Activated T-helper 1 cell treated with anti-CD3 and anti-CD28 coated beads, Interleukin-12 subunit alpha, Interleukin-12 subunit beta, Interleukin-2, Interleukin-4 antibody, amounts not matched to agents 30 ng/mL and 10 ng/mL and 1 ng/mL, durations not matched to agents 14 hours and 24 hours and 36 hours (primary cell): ENCODE data around the gene UGT1A6. TPM values are rescaled to one million over a fixed set of nuclear protein-coding genes. Genes with fewer than 3 reads are reported as not detected.

Source experiments
- DNase-seq: peaks from one replicate; pipeline ENCODE4 v3.0.0; 2021; ENCODE audit warnings: low spot score
- H3K27ac Mint-ChIP-seq: one replicate; pipeline ENCODE4 v1.8.0; 2021; ENCODE audit warnings: mild to moderate bottlenecking, mixed read lengths
- H3K27me3 Mint-ChIP-seq: one replicate; pipeline ENCODE4 v1.8.0; 2022; ENCODE audit warnings: mild to moderate bottlenecking, moderate library complexity, mixed read lengths; ENCODE audit not compliant: insufficient read depth
- H3K36me3 Mint-ChIP-seq: one replicate; pipeline ENCODE4 v1.8.0; 2021; ENCODE audit warnings: low read depth, mixed read lengths
- H3K4me1 Mint-ChIP-seq: one replicate; pipeline ENCODE4 v1.8.0; 2021; ENCODE audit warnings: low read depth, mixed read lengths
- H3K4me3 Mint-ChIP-seq: one replicate; pipeline ENCODE4 v1.8.0; 2021; ENCODE audit warnings: mild to moderate bottlenecking, moderate library complexity, mixed read lengths
- H3K9me3 Mint-ChIP-seq: one replicate; pipeline ENCODE4 v1.8.0; 2021; ENCODE audit warnings: mixed read lengths
- intact Hi-C: fragments of 100-400 bp; cut with micrococcal nuclease; formaldehyde crosslinking; loops from one replicate; pipeline ENCODE4 v1.15.1; 2024
- total RNA-seq: library from RNA; stranded (reverse); gene quantifications from 2 replicates; pipeline ENCODE4 v1.2.3, GENCODE V29; 2022

Gene UGT1A6
- total RNA-seq, 1 donor from 2014 or later = not detected

DNA sequence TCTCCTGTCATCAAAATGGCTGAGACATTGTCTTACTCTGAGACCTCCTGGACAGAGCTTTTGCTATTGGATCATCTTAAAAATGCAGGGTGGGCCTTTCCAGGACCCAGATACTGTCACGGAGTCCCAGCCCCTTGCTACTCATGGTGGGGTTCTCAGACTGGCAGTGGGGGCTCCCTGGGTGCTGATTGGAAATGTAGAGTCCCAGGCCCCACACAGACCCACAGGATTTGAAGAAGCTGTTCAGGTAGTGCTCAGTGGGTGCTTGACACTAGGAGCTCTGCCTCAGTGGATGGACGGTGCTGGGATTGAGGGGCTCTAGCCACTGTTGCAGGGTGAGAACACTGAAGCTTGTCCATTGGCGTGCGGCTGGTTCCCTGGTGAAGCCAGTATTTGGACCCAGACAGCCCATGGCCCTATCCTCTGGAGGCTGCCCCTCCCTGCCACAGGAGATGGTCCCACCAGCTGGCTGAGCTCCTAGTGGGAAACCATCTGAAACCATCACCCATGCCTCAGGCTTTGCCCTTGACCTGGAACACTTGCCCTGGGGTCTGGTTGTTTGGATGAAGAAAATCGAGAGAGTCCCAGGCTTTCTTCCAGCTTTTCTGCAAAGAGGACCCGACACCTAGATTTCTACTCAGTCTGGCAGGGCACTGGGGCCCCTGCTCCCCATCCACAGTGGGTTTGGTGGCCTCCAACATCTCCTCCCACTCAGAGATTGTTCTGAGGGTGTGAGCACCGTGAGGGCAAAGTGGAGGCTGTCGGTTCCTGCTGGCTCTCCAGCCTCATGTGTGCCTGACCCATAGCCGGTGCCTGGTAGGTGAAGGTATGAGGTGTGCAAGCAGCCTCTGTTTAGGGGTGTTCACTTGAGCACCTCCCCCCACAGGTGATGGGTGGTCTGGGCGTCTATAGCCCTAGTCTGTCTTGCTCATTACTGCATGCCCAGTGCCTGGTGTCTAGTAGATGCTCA, 115.6 kb downstream of the UGT1A6 start:
- intact Hi-C loops = no loop called here
- Mint-ChIP-seq H3K36me3 (no peaks in the 10 kb centered on the region), H3K4me3 (no peak overlapping the region), H3K4me1 (no peaks in the 10 kb centered on the region), H3K27ac (no peak overlapping the region), H3K9me3 (no peaks in the 10 kb centered on the region), H3K27me3 (no peaks in the 10 kb centered on the region)
- DNase-seq = no peak

DNA sequence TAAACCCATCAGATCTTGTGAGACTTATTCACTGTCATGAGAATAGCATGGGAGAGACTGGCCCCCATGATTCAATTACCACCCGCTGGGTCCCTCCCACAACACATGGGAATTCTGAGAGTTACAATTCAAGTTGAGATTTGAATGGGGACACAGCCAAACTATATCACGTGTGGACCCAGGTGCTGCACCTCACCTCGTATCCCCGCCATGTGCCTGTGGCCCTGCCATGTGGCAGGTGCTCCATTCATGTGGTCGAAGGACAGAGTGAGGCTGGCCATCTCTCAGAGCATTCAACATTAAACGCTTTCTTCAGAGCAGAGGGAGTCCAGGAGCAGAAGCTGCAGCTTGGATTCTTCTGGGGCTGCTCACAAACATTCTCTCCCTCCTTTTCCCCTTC, 117.7 kb downstream of the UGT1A6 start:
- no peaks in the 10 kb centered on the region for H3K36me3 Mint-ChIP-seq
- H3K4me1 Mint-ChIP-seq = no peaks in the 10 kb centered on the region
- H3K27ac Mint-ChIP-seq = no peak overlapping the region
- DNase-seq = no peak
- H3K4me3 Mint-ChIP-seq = no peak overlapping the region
- peaks cover 4% of the 10 kb centered on the region for H3K27me3 Mint-ChIP-seq
- no peaks in the 10 kb centered on the region for H3K9me3 Mint-ChIP-seq
- intact Hi-C loops = no loop called here

DNA sequence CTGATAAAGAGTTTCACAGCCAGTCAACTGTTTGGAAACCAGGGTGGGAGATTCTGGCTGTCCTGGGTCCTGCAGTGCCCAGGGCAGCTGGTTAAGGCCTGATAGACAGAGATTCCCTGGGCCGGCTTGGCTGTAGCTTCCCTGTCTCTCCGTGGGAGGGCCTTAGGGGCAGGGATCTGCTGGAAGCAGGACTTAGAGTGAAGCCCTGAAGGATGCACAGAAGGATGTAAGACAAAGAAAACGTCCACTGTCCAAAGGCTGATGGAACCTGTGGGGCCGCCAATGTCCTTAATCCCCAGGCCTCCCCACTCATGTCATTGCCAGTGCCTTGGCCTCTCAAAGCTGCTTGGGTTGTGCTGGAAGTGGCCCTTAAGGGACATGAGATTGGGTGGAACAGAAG, 118.4 kb downstream of the UGT1A6 start:
- Mint-ChIP-seq H3K27me3 (peaks cover 10% of the 10 kb centered on the region), H3K4me1 (no peaks in the 10 kb centered on the region), H3K36me3 (no peaks in the 10 kb centered on the region), H3K27ac (no peak overlapping the region), H3K9me3 (no peaks in the 10 kb centered on the region), H3K4me3 (no peak overlapping the region)
- intact Hi-C loops = no loop called here
- no peak for DNase-seq

GRCh38 chr2:233811732-233812131, 119.0 kb downstream of the UGT1A6 start:
- no peaks in the 10 kb centered on the region for H3K4me1 Mint-ChIP-seq
- no peaks in the 10 kb centered on the region for H3K36me3 Mint-ChIP-seq
- H3K9me3 Mint-ChIP-seq = no peaks in the 10 kb centered on the region
- intact Hi-C loops = no loop called here
- DNase-seq = no peak
- H3K27ac Mint-ChIP-seq = no peak overlapping the region
- H3K4me3 Mint-ChIP-seq = no peak overlapping the region
- H3K27me3 Mint-ChIP-seq = peaks cover 10% of the 10 kb centered on the region

DNA sequence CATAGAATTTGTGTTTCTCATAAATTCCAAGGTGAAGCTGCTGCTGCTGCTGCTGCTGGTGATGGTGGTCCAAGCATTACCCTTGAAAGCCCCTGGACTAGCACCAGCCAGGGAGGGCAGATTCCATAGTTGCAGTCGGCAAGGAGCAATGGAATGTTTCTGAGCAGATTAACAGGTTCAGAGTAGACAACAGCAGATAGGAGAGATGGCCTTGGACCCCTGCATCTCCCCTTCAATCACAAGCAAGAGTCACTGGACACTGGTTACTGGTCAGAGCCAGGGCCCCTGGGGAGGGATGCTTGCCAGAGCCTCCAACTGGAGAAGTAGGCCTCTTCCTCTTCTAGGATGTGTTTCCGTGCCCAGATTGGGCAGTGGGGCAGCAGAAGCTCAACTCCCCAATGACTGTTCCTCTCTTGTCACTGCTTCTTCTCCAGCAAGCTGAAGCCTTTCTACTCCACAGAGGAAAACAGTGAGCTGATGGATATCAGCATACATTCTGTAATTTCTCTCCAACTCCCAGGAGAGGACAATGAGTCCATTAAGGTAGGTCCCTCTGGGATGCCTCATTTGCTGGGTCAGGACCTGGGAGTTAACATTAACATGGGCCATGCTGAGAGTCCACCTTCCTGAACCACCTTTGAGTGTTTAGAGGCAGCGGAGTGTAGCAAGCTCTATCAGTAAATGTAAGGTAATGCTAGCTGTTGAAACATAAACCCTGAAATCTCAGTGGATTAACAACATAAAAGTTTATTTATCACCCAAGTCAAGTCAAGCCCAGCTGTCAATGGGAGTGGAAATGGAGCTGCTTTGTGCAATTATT, 120.8 kb downstream of the UGT1A6 start:
- Mint-ChIP-seq H3K4me3 (no peak overlapping the region), H3K27me3 (peaks cover 10% of the 10 kb centered on the region), H3K36me3 (no peaks in the 10 kb centered on the region), H3K9me3 (no peaks in the 10 kb centered on the region), H3K27ac (no peak overlapping the region), H3K4me1 (no peaks in the 10 kb centered on the region)
- intact Hi-C loops = no loop called here
- DNase-seq = no peak

DNA sequence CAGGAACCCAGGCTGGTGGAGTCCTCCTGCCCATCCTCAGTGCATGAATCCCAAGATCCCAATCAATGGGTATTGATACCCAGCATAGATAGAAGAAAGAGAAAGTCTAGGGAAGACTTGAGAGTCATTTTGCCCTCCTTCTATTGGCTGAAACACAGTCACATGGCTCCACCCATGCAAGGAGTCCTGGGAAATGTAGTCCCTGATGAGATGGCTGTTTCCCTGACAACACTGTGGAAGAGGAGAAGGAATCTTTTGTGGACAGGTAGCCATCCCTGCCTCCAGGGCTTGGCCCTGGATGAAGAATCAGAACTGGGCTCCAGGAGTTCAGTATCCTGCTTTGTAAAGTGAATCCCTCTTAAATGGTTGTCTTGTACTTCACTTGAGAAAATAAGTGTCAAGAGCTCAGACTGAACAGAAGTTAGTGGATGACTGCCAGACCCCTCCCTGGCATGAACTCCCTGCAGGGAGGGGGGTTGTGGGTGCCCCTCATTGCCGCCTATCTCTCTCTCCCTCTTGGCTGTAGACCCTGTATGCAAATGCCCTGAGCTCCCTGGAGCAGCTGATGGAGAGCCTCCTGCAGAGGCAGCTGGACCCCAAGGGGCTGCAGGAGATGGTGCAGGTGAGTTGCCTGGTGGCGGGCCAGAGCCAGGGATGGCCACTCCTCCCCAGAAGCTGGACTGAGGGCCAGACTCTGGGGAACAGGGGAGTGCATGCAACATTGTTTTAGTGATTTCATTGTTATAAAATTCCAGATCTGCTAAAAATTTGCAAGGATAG, 121.6 kb downstream of the UGT1A6 start:
- Mint-ChIP-seq H3K36me3 (no peaks in the 10 kb centered on the region), H3K27ac (no peak overlapping the region), H3K4me3 (no peak overlapping the region), H3K9me3 (no peaks in the 10 kb centered on the region), H3K4me1 (no peaks in the 10 kb centered on the region), H3K27me3 (peaks cover 10% of the 10 kb centered on the region)
- DNase-seq = no peak
- intact Hi-C loops = no loop called here

DNA sequence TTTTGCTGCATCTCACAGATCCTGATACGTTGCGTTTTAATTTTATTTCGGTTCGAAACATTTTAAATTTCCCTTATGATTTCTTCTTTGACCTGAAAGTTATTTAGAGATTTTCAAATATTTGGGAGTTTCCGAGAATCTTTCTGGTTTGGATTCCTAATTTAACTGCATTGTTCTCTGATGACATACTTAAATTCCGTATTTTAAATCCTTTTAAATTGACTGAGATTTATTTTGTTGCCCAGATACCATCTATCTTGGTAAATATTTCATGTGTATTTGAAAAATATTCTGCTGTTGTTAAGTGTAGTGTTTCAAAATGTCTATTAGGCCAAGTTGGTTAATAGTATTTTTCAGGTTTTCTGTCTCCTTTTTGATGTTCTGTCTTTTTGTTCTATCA, 123.2 kb downstream of the UGT1A6 start:
- no peaks in the 10 kb centered on the region for H3K4me1 Mint-ChIP-seq
- H3K9me3 Mint-ChIP-seq = no peaks in the 10 kb centered on the region
- peaks cover 10% of the 10 kb centered on the region for H3K27me3 Mint-ChIP-seq
- H3K4me3 Mint-ChIP-seq = no peak overlapping the region
- H3K36me3 Mint-ChIP-seq = no peaks in the 10 kb centered on the region
- intact Hi-C loops = no loop called here
- no peak for DNase-seq
- H3K27ac Mint-ChIP-seq = no peak overlapping the region

DNA sequence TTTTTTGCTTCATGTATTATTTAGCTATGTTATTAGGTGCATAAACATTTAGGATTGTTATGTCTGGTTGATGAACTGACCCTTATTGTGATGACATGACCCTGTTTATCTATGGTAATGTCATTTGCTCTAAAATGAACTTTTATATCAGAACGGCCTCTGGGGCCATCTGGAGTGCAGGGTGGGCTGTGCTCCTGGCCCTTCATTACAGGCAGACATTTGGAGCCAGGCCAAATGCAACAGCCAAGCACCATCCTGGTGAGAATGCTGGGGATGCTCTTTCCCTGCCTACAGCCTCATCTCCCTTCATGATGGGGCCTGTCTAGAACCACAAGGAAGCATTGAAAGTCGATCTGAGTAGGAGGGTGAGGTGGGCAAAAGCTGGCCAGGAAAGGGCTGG, 123.6 kb downstream of the UGT1A6 start:
- H3K36me3 Mint-ChIP-seq = no peaks in the 10 kb centered on the region
- H3K27ac Mint-ChIP-seq = no peak overlapping the region
- H3K4me3 Mint-ChIP-seq = no peak overlapping the region
- DNase-seq = no peak
- H3K27me3 Mint-ChIP-seq = peaks cover 10% of the 10 kb centered on the region
- intact Hi-C loops = no loop called here
- H3K4me1 Mint-ChIP-seq = no peaks in the 10 kb centered on the region
- no peaks in the 10 kb centered on the region for H3K9me3 Mint-ChIP-seq

DNA sequence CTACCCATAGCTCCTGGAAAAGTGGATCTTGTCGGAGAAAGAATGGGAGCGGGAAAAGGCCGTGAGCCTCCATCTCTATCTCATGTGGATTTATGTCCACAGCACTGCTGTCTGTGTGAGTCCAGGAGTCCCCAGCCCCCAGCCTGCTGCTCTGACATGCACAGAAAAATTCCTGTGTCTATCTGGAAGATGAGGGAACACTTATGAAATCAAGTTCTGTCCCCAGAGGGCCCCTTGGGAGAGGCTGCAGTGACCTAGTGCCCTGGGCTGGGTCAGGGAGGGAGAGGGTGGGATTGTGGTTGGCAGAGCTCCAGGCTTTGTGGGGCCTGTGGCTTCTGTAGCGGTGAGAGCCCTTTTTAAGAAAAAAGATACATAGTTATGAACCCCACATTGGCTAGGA, 124.1 kb downstream of the UGT1A6 start:
- Mint-ChIP-seq H3K4me1 (no peaks in the 10 kb centered on the region), H3K27me3 (peaks cover 10% of the 10 kb centered on the region), H3K4me3 (no peak overlapping the region), H3K9me3 (no peaks in the 10 kb centered on the region), H3K36me3 (no peaks in the 10 kb centered on the region), H3K27ac (no peak overlapping the region)
- intact Hi-C loops = no loop called here
- no peak for DNase-seq

DNA sequence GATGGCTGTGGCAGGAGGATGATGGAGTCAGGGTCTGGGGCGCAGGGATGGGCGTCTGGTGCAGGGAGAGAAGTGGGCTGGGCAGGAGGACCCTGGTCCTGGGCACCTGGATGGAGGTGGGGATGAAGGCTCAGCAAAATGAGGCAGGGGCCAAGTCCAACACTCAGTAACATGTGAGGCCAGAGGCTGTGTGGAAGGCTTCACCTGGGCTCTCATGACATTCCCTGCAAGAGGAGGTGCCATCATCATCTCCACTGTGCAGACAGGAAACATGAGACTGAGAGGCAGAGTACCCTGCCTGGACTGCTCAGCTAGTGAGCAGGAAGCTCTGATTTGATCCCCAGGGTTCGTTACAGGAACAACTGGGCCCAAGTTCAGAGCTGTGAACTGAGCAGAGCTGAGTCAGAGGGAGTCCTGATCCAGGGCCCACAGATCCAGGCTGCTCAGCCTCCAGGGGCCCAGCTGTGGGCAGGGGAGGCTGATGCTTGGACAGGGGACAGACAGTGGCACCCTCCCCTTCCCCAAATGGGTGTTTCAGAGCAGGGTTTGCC, 124.7 kb downstream of the UGT1A6 start:
- Mint-ChIP-seq H3K4me1 (no peaks in the 10 kb centered on the region), H3K27me3 (peaks cover 10% of the 10 kb centered on the region), H3K27ac (no peak overlapping the region), H3K9me3 (no peaks in the 10 kb centered on the region), H3K4me3 (no peak overlapping the region), H3K36me3 (no peaks in the 10 kb centered on the region)
- intact Hi-C loops = no loop called here
- no peak for DNase-seq

DNA sequence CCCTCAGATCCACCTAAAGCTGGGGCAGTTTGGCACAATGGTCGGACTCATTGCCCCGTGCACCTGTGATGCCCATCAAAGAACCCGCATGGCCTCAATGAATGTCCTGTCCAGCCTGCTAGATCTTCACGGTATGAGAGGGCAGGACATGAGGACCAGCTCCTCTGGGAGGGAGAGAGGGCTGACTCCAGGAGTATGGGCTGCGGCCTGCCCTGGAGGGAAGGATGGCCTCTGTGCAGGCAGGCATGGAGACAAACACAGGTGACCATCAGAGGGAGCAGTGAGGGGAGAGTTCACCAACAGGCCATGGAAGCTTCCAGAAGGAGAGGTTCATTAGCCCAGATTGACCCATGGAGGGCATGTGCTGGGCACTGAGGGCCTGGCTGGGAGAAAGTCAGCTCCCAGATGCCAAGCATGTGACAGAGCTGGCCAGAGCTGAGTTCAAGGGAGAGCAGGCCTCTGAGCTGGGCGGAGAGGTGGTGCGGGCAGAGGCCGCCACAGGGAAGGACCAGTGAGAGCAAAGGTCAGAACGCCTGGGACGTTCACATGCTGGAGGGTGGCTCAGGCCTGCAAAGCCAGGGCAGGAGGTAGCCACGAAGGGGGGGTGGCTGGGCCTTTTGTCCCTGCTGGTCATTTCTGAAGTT, 125.4 kb downstream of the UGT1A6 start:
- no peak for DNase-seq
- Mint-ChIP-seq H3K4me1 (no peaks in the 10 kb centered on the region), H3K4me3 (no peak overlapping the region), H3K9me3 (no peaks in the 10 kb centered on the region), H3K27ac (no peak overlapping the region), H3K27me3 (peaks cover 10% of the 10 kb centered on the region), H3K36me3 (no peaks in the 10 kb centered on the region)
- intact Hi-C loops = no loop called here
